ENCODE measurements around the gene VPS13D.
A peak's percentile ranks its signal among the peaks of the same experiment; 100 is the strongest.

Gene VPS13D, protein sequence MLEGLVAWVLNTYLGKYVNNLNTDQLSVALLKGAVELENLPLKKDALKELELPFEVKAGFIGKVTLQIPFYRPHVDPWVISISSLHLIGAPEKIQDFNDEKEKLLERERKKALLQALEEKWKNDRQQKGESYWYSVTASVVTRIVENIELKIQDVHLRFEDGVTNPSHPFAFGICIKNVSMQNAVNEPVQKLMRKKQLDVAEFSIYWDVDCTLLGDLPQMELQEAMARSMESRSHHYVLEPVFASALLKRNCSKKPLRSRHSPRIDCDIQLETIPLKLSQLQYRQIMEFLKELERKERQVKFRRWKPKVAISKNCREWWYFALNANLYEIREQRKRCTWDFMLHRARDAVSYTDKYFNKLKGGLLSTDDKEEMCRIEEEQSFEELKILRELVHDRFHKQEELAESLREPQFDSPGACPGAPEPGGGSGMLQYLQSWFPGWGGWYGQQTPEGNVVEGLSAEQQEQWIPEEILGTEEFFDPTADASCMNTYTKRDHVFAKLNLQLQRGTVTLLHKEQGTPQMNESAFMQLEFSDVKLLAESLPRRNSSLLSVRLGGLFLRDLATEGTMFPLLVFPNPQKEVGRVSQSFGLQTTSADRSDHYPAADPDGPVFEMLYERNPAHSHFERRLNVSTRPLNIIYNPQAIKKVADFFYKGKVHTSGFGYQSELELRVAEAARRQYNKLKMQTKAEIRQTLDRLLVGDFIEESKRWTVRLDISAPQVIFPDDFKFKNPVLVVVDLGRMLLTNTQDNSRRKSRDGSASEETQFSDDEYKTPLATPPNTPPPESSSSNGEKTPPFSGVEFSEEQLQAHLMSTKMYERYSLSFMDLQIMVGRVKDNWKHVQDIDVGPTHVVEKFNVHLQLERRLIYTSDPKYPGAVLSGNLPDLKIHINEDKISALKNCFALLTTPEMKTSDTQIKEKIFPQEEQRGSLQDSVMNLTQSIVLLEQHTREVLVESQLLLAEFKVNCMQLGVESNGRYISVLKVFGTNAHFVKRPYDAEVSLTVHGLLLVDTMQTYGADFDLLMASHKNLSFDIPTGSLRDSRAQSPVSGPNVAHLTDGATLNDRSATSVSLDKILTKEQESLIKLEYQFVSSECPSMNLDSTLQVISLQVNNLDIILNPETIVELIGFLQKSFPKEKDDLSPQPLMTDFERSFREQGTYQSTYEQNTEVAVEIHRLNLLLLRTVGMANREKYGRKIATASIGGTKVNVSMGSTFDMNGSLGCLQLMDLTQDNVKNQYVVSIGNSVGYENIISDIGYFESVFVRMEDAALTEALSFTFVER (N-terminal part only)

DNA sequence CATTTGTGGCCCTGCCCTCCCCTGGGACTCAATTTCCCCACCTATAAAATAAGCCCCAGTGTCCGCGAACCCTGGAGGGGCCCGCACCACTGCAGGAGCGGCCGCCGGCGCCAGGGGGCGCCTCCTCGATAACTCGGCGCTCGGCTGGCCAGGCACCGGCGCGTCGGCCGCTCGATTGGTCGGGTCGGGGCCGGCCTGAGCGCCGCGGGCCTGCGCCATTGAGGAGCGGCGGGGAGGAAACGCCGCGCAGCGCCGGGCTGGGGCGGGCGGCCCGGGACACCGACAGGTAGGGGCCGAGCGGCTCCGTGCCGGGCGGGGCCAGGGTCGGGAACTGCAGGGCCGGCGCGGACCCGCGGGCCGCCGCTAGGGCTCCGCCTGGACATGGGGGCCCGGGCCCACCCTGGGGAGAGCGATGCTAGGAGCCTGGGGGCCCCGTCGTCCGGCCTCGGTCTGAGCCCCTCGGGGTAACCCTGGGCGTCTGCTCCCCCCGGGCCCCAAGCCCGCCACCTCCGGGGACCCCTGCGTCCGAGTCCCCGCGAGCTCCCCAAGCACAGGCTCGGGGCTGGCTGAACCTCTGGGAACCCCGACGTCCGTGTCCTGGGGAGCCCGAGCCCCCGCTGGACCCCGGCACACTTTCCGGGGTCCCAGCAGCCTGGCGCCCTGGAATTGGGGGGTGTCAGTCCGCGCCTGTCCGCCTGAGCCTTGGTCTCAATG lies at the start of gene VPS13D:
Gene VPS13D, plus strand, starts transcription at position 196 of the 714 bp plus-strand sequence. CDS start 4,237 bp downstream, outside the sequence.
- no peaks in the 10 kb centered on the region for H3K36me3 ChIP-seq (ENCODE audit: control insufficient read depth, insufficient read depth, low read length)

DNA sequence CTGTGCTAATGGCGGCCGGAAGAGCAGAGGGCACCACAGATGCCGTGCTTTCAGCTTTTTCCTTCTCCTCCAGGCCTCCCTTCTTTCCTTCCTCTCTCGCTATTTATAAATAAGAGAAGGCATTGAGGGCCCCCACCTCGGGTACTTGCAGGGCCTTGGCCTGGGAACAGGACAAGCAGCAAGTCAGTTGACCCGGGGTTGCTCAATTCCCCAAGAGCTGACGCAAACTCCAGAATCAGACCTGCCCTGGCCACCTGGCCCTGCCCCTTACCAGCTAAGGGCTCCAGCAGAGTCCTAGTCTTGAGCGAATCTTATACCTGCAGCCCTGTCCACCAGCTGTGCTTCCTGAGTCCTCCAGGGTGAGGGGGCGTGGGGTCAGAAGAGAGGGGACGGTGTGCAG lies 49.5 kb upstream of the VPS13D start:
- Histone ChIP-seq H3K9me3 (ENCODE audit: control insufficient read depth, low read length) (no peaks in the 10 kb centered on the region), H3K27me3 (ENCODE audit: control insufficient read depth, insufficient read depth, low read length) (no peaks in the 10 kb centered on the region), H3K9ac (ENCODE audit: low read length) (no peak overlapping the region), H3K36me3 (ENCODE audit: control insufficient read depth, insufficient read depth, low read length) (no peaks in the 10 kb centered on the region), H3K4me3 (ENCODE audit: low read length) (no peak overlapping the region), H3K4me1 (ENCODE audit: control insufficient read depth, insufficient read depth, low read length) (peaks cover 36% of the 10 kb centered on the region)

More for the DNA sequence above, at the start of gene VPS13D:
- Histone ChIP-seq H3K4me1 (ENCODE audit: control insufficient read depth, insufficient read depth, low read length) (peaks cover 14% of the 10 kb centered on the region), H3K9me3 (ENCODE audit: control insufficient read depth, low read length) (no peaks in the 10 kb centered on the region), H3K27me3 (ENCODE audit: control insufficient read depth, insufficient read depth, low read length) (no peaks in the 10 kb centered on the region), H3K4me3 (ENCODE audit: low read length) (peak within 1 kb of the TSS; percentile 64), H3K9ac (ENCODE audit: low read length) (peak within 1 kb of the TSS; percentile 88)

DNA sequence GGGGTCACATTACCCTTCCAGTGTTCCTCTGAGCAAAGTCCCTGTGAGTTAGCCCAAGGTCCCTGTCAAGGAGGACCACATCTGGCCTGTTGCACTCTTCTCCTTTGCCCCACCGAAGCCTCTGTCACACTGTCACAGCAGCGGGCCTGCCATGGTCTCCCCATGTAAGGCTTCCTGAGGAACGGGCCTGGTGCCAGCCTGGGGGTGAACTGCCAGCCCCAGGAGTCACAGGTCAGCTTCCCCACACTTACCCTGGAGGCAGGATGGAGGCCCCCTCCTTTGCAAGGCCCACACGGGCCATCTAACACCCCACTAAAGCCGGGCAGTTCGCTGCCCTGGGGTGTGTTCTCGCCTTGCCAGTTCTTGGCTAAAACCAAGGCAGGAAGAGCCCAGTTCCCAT lies 48.9 kb upstream of the VPS13D start:
- no peak overlapping the region for H3K4me3 ChIP-seq (ENCODE audit: low read length)
- no peak overlapping the region for H3K9ac ChIP-seq (ENCODE audit: low read length)
- no peaks in the 10 kb centered on the region for H3K36me3 ChIP-seq (ENCODE audit: control insufficient read depth, insufficient read depth, low read length)
- H3K9me3 ChIP-seq (ENCODE audit: control insufficient read depth, low read length), result no peaks in the 10 kb centered on the region
- H3K4me1 ChIP-seq (ENCODE audit: control insufficient read depth, insufficient read depth, low read length), result peaks cover 39% of the 10 kb centered on the region
- no peaks in the 10 kb centered on the region for H3K27me3 ChIP-seq (ENCODE audit: control insufficient read depth, insufficient read depth, low read length)

DNA sequence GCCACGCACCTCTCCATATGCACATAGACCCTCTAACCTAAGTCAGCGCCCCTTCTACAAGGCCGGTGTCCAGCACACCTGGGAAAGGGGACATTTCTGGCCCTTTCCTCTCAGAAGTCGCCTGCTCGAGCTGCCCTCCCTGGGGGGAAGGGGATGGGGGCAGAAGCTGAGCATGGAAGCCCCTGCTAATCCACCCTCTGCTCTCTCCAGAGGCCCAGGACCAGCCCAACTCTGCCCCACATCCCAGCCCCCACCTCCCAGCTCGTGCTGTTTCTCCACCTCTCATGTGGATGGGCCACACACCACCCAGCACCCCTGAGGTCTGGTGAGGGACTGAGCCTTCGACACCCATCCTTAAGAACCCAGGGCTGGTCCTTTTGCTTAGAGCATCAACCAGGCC lies 48.3 kb upstream of the VPS13D start:
- Histone ChIP-seq H3K27me3 (ENCODE audit: control insufficient read depth, insufficient read depth, low read length) (no peaks in the 10 kb centered on the region), H3K9me3 (ENCODE audit: control insufficient read depth, low read length) (no peaks in the 10 kb centered on the region), H3K4me3 (ENCODE audit: low read length) (no peak overlapping the region), H3K4me1 (ENCODE audit: control insufficient read depth, insufficient read depth, low read length) (peaks cover 45% of the 10 kb centered on the region), H3K9ac (ENCODE audit: low read length) (no peak overlapping the region), H3K36me3 (ENCODE audit: control insufficient read depth, insufficient read depth, low read length) (no peaks in the 10 kb centered on the region)

DNA sequence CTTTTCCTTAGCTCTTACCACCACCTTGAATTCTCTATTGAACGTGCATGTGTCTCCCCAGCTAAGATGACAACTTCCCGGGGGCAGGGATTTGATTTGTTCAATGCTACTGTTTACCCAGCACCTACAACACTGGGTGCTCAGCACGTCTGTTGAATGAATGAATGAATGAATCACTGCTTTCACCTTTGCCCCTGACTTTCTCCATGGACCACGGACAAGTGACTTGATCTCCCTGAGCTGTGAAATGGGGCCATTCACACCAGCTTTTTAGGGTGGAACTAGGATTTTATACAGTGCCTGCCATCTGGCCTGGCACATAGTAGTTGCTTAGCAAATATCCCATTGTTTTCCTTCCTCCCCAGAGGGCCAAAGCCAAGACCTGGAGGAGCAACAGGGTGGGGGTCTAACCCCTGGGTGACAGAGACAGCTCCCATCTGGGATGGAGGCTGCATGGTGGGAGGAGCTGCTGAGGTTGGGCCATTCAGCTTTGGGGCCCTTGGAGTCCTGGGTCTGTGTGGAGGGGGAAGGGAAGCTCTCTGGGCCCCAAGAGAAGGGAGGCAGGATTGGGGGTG lies 47.3 kb upstream of the VPS13D start:
- H3K4me1 ChIP-seq (ENCODE audit: control insufficient read depth, insufficient read depth, low read length), result peaks cover 49% of the 10 kb centered on the region
- no peaks in the 10 kb centered on the region for H3K9me3 ChIP-seq (ENCODE audit: control insufficient read depth, low read length)
- H3K36me3 ChIP-seq (ENCODE audit: control insufficient read depth, insufficient read depth, low read length), result no peaks in the 10 kb centered on the region
- no peak overlapping the region for H3K4me3 ChIP-seq (ENCODE audit: low read length)
- no peaks in the 10 kb centered on the region for H3K27me3 ChIP-seq (ENCODE audit: control insufficient read depth, insufficient read depth, low read length)
- H3K9ac ChIP-seq (ENCODE audit: low read length), result no peak overlapping the region

DNA sequence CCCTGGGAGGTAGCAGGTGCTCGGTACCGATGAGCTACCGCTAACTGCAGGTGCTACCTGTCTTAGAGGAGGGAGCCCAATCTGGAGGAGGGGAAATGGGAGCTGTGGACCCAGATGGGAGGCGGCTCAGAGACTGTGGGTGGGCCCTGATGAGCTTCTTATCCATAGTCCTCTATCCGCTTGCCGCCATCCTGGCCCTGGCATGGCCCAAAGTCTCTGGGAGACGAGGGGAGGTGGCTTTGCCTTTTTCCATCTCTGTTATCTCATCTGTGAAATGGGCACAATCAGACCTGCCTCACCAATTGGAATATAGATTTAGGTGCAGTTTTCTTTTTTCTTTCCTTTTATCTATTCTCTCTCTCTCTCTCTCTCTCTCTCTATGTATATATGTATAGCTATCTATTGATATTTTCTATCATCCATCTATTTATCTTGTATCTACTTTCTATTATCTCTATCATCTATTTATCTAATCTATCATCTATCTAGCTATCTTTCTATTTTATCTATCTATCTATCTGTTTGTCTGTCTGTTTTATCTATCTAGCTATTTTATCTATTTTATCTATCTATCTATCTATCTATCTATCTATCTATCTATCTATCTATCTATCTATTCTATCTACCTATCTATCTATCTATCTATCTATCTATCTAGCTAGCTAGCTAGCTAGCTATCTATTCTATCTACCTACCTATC lies 46.6 kb upstream of the VPS13D start:
- no peaks in the 10 kb centered on the region for H3K9me3 ChIP-seq (ENCODE audit: control insufficient read depth, low read length)
- peaks cover 57% of the 10 kb centered on the region for H3K4me1 ChIP-seq (ENCODE audit: control insufficient read depth, insufficient read depth, low read length)
- H3K27me3 ChIP-seq (ENCODE audit: control insufficient read depth, insufficient read depth, low read length), result no peaks in the 10 kb centered on the region
- no peak overlapping the region for H3K4me3 ChIP-seq (ENCODE audit: low read length)
- H3K36me3 ChIP-seq (ENCODE audit: control insufficient read depth, insufficient read depth, low read length), result no peaks in the 10 kb centered on the region
- no peak overlapping the region for H3K9ac ChIP-seq (ENCODE audit: low read length)

DNA sequence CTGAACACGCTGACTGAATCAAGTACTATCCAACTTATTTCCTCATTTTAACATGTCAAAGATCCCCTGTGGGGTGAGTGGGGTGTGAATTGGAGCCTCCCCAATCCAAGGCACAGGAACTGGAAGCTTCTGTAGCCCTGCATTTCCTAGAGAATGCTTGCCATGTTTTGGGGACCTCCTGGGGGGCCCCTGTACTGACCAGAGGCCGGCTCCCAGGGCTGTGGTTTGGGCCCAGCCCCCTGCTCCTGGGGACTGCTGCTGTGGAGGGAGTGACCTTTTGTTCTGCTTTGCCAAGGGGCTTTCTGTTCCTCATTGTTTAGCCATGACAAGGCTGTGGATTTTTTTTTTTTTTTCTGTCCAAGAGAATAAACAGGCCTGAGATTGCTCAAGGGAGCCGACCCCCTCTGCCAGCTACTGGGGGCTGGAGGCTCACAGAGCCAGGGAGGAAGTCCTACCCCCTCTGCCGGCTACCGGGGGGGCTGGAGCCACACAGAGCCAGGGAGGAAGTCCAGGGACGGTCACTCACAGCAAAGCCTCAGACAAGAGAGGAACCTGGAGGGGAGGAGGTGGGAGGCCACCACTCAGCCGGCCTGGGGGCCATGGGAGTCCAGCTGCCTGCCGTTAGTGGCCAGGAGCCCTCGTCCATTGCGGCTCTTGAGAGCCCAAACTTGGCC lies 45.7 kb upstream of the VPS13D start:
- no peaks in the 10 kb centered on the region for H3K27me3 ChIP-seq (ENCODE audit: control insufficient read depth, insufficient read depth, low read length)
- no peaks in the 10 kb centered on the region for H3K9me3 ChIP-seq (ENCODE audit: control insufficient read depth, low read length)
- no peaks in the 10 kb centered on the region for H3K36me3 ChIP-seq (ENCODE audit: control insufficient read depth, insufficient read depth, low read length)
- H3K9ac ChIP-seq (ENCODE audit: low read length), result peak overlapping the region; percentile 47
- no peak overlapping the region for H3K4me3 ChIP-seq (ENCODE audit: low read length)
- H3K4me1 ChIP-seq (ENCODE audit: control insufficient read depth, insufficient read depth, low read length), result peaks cover 62% of the 10 kb centered on the region

DNA sequence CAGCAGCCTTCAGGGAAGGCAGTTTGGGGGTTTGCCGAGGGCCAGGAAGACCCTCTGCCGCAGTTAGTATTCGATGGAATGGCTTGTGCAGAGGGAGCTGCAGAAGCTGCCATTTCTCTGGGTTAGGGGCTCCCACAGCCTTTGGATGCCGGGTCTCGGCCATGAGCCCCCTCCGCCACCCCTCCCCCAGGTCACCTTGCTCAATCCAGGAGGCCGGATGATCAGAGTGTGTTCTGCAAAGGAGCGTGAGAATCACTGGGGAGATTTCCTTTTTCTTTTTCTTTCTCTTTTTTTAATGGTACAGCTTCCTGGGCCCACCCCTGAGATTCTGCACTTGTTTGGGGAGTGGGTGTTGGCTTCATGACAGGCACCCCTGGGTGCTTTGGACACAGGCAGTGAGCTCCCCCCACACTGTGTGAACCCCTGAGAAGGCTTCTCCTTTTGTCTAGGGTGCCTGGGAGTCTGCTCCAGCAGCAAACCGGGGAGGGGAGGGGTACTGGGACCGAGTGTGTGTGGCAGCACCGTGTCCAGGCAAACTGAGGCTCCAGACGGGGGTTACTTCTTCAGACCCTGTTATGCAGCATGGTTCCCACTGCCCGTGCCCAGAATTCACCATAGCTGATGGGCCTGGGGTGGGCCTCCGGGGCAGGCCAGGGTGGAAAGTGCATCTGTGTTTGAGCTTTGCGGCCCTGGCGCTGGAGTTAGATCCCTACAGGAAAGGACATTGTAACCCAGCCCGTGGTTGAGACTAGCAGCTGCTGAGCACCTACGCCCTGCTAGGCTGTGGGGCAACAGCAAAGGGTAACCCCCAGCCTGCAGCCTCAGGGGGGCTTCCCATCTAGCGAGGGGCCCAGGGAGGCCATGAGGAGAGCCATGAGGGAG lies 44.6 kb upstream of the VPS13D start:
- Histone ChIP-seq H3K36me3 (ENCODE audit: control insufficient read depth, insufficient read depth, low read length) (no peaks in the 10 kb centered on the region), H3K4me1 (ENCODE audit: control insufficient read depth, insufficient read depth, low read length) (peaks cover 58% of the 10 kb centered on the region), H3K9ac (ENCODE audit: low read length) (peak overlapping the region; percentile 47), H3K4me3 (ENCODE audit: low read length) (peak overlapping the region; percentile 19), H3K9me3 (ENCODE audit: control insufficient read depth, low read length) (no peaks in the 10 kb centered on the region), H3K27me3 (ENCODE audit: control insufficient read depth, insufficient read depth, low read length) (no peaks in the 10 kb centered on the region)

DNA sequence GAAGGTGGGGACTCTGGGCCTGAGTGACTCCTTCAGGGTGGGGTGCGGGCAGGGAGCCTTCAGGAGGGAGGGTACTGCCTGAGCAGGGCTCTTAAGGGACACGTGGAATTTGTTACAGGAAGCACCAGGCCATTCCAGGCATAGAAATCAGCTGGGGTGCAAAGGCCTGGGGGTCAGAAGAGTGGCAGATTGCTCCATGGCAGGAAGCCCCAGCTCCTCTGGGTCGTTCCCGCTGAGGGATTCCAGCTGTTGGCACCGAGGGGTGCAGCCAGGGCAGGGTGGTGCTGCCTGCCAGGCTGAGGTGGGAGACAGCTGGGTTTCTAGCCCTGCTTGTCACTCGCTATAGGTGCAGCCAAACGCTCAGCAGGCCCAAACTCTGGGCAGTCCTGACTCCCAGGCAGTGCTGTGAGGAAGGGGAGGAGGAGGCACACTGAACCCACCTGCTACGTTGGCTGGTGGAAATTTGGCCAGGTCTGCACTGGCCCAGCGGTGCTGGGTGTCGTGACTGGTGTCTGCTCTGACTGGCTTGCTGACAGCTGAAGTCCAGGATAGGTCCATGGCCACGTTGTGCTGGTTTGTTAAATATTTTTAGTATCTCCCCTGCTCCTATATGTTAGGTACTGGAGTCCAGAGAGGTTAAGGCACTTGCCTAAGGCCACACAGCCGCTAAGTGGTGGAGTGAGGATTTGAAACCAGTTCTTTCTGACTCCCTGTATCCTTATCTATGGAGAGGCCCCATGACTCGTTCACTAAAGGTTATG lies 43.7 kb upstream of the VPS13D start:
- peak overlapping the region; percentile 19 for H3K4me3 ChIP-seq (ENCODE audit: low read length)

More for the DNA sequence above, 43.7 kb upstream of the VPS13D start:
- no peaks in the 10 kb centered on the region for H3K27me3 ChIP-seq (ENCODE audit: control insufficient read depth, insufficient read depth, low read length)
- peaks cover 5% of the 10 kb centered on the region for H3K36me3 ChIP-seq (ENCODE audit: control insufficient read depth, insufficient read depth, low read length)
- H3K4me1 ChIP-seq (ENCODE audit: control insufficient read depth, insufficient read depth, low read length), result peaks cover 58% of the 10 kb centered on the region
- no peaks in the 10 kb centered on the region for H3K9me3 ChIP-seq (ENCODE audit: control insufficient read depth, low read length)
- H3K9ac ChIP-seq (ENCODE audit: low read length), result peak overlapping the region; percentile 47

Measured in mucosa of stomach (tissue), 1 donor.